GM18498 (cell line): ENCODE results near the gene RAB6B.

Source experiments
- ATAC-seq: cut with Tn5 transposase; IDR thresholded peaks from one replicate; pipeline ENCODE4 v1.9.1; 2021; ENCODE audit warnings: mild to moderate bottlenecking, moderate library complexity; ENCODE audit not compliant: unreplicated experiment

RAB6B gene

GRCh38 chr3:133931084-133931483 is 35.4 kb upstream of the RAB6B start:
- no peak for ATAC-seq

GRCh38 chr3:133930341-133930933 is 34.8 kb upstream of the RAB6B start:
- no peak for ATAC-seq

- ATAC-seq: no peak
These were observed 33.4 kb upstream of the RAB6B start for GRCh38 chr3:133928903-133929607.

DNA sequence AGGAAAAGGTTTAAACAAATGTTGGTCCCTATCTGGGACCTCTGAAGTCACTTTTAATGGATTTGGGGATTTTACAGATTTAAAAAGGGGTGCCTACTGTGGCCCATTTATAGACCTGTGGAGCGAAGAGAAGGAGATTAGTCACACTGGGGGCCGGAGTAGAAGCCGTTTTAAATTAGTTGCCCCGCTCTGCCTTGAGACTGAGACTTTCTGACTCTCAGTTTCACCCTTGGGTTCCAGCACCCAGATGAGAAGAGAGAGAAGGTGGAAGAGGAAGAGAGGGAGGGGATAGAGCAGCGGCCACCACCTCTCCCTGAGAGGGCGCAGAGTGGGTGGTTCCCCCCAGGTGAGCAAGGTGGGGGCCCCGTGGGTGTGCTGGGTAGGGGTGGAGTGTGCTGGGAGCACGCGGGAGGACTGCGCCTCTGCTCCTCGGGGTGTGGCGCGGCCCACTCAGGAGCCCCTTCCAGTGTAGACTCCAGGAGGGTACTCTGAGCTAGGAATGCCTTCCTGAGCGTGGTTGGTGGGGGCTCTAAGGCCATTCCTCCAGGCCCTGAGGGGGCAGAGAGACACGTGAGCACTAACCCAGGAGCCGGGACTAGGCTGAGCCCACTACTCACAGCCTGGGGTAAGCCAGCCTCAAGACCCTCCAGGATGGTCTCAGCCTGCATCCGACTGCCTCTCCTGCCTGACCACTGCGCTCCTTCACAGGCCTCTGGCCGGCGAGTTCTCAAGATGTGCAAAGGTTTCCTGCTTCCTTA is 32.6 kb upstream of the RAB6B start:
- ATAC-seq: peak; percentile 17

DNA sequence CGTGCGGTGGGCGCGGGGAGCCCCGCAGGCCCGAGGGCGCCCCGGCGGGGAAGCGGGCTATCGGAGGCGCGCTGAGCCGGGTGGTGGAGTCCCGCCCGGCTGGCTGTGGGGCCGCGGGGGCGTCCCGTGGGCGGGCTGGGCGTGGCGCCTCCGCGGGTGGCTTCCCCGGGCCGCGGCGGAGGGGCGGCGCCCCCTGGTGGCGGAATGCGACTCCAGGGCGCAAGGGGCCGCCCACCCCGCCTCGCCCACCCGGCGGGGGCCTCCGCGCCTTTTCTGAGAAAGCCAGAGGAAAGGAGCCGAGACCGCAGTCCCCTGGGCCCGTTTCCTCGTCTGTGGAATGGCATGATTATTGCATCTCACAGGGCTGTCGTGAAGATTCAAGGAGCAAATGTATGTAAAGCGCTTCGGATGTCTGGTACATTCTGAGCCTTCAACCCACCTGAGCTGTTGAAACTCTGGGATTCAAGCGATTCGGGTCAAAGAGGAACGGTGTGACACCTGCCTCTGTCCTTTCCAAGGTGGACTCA is 31.9 kb upstream of the RAB6B start:
- ATAC-seq: peak; percentile 77

DNA sequence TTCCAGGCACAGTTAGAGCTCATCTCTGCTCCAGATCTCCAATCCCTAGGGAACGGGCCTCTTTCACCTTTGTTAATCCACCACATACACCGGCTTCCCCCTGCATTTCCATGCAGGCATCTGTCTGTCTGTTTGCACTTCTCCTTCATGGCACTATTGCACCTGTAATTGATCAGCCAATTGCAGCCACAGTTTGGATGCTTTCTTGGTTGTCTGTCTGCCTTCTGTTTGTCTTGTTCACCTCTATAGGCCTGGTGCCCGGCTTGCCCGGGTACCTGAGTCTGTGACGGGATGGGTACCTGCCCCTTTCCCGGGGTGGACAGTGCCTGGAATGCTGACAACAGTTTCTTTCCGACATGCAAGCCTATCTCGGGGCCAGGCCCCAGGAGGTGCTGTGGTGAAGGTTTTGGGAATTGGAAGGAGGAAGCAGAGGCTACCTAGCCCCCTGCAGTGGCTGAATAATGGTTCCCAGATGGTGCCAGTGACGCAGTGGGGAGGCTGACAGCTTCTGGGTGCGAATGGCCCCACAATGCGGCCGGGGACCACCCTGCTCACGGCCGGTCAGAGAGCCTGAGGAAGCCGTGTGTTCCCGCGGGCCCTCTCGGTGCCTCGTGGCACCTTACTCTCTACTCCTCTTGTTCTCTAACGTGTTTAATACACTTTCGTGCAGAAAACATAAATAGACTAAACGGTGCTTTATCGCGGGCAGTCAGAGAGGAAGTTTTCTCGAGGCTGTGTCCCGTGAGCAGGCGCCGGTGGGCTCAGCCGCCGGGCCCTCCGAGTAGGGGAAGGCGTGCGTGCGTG is 31.3 kb upstream of the RAB6B start:
- ATAC-seq: peak; percentile 17

DNA sequence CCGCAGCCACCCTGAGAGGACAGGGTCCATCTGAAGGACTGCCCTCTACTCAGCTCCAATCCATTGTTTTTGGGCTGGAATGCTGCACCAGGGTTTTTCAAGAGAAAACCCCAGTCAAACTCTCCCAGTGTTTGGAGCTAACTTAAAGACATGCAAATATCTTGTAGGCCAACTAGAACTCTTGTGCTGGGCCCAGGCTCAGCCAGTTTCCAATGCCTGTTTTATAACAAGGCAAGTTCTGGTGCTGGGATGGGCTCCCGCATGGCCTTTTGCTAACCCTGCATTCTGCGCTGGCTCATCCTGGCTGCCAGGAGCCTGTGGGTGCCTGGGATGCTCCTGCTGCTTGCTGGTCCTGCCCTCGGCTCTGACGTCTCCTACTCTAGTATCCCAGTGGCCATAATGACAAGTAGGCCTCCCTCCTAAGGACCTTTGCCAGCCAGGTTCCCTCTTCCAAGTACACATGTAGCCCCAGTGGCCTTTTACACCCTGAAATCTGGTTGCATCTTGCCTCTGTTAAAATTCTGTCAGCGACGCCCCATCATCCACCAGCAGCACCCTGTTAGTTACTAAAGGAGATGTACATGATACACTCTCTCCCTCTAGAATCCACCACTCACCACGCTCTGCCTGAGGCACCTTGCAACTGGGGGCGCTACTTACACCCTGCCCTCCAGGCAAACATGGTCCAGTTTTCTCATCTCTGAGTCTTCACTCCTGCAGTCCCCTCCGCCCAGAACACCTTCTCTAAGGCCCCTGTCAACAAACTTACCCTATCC is 30.5 kb upstream of the RAB6B start:
- ATAC-seq: no peak

GRCh38 chr3:133924041-133924440 is 28.4 kb upstream of the RAB6B start:
- ATAC-seq: no peak

DNA sequence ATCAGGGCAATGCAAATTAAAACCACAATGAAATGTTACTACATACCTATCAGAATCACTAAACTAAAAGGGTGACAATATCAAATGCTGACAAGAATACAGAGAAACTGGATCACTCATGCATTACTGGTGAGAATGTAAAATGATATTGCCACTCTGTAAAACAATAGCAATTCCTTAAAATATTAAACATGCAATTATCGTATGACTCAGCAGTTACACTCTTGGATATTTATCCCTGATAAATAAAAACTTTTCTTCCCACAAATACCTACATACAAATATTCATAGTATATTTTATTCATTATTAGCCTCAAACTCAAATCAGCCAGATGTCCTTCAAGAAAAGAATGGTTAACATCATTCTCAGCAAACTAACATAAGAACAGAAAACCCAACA is 25.9 kb upstream of the RAB6B start:
- no peak for ATAC-seq

- no peak for ATAC-seq
These were observed 21.5 kb upstream of the RAB6B start for GRCh38 chr3:133917144-133917543.

- ATAC-seq: no peak
These were observed 20.3 kb upstream of the RAB6B start for GRCh38 chr3:133915685-133916658.

DNA sequence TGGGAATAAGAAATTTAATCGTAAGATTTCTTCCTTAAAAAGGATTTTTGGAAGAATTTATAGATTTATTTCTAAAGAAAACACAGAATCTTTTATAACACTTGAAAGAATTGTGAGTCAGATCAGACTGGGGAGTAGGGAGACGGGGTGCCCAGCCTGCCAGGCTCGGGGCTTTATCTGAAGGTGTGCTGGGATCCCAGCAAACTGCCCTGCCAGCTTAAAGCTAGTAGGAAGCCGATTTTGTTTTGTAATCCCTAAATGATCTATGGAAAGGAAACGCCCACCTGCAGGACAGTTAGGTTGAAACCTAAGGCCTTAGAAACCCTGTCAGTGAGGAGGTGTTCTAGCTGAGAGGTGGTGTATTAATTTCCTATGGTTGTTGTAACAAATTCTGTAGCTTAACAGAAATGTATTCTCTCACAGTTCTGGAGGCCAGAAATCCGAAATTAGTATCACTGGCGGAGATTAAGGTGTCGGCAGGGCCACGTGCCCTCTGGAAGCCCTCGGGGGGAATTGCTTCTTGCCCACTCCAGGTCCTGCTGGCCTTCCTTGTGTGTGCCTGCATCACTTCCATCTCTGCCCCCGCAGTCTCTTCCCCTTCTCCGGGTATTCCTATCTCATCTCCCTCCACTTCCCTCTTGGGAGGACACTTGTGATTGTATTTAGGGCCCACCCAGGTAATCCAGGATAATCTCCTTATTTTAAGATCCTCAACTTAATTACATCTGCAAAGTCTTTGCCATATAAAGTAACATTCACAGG is 19.3 kb upstream of the RAB6B start:
- ATAC-seq: no peak

GRCh38 chr3:133910422-133910821 is 14.7 kb upstream of the RAB6B start:
- ATAC-seq: no peak

GRCh38 chr3:133905376-133905775 is 9.7 kb upstream of the RAB6B start:
- ATAC-seq: no peak

DNA sequence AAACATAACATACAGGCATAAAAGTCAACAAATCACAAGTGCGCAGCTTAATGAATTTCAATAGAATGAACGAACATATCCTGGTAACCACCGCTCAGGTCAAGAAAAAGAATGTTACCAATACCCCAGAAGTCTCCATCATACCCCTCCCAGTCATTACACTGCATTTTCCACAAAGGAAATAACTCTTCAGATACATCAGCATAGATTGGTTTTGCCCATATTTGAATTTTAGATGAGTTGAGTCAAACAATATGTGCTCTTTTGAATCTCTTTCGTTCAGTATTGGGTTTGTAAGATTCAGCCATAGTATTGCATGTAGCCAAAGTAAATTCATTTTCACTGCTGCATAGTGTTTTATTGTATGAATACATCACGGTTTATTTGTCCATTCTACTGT is 6.2 kb upstream of the RAB6B start:
- ATAC-seq: no peak

DNA sequence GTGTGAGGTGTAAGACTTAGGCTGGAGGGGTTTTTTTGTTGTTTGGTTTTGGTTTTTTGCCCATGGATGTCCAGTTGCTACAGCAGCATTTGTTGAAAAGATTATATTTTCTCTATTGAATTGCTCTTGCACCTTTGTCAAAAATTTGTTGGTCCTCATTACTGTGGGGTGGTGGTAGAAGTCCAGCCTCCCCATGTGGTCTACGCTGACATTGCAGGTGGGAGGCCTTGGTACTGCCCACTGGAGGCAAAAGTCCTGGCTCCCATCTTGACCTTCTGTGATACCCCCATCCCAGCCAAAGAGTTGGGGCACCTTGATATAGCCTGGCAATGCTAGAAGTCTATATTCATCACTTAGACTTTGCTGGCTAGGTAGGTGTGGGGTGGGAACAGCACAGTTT is 5.4 kb upstream of the RAB6B start:
- ATAC-seq: no peak

GRCh38 chr3:133899311-133899710 is 3.6 kb upstream of the RAB6B start:
- ATAC-seq: no peak

GRCh38 chr3:133897547-133897946 is 1.9 kb upstream of the RAB6B start:
- ATAC-seq: no peak
